H9 (cell line): ENCODE data around the gene VCAN. TPM values are rescaled to one million over a fixed set of nuclear protein-coding genes. Genes with fewer than 3 reads are reported as not detected.

ENCODE experiments used
- DNase-seq: peaks from one replicate; pipeline ENCODE4 v3.0.0-alpha.2; 2017
- H2AFZ ChIP-seq: one replicate; pipeline ENCODE4 v1.6.1; 2013; ENCODE audit warnings: mild to moderate bottlenecking, low read length, control low read depth, moderate library complexity
- H2AK5ac ChIP-seq: 2 replicates; pipeline ENCODE4 v1.6.1; 2013; ENCODE audit warnings: low read length, control low read depth, mixed read lengths; ENCODE audit not compliant: insufficient read length
- H2BK120ac ChIP-seq: one replicate; pipeline ENCODE4 v1.6.1; 2013; ENCODE audit warnings: low read depth, mild to moderate bottlenecking, low read length, control low read depth, inconsistent platforms; ENCODE audit not compliant: poor library complexity, severe bottlenecking
- H2BK12ac ChIP-seq: 2 replicates; pipeline ENCODE4 v1.6.1; 2013; ENCODE audit warnings: low read length, control low read depth, mixed read lengths, low read depth; ENCODE audit not compliant: insufficient read length
- H2BK15ac ChIP-seq: 2 replicates; pipeline ENCODE4 v1.6.1; 2013; ENCODE audit warnings: low read depth, low read length, control low read depth
- H2BK20ac ChIP-seq: one replicate; pipeline ENCODE4 v1.6.1; 2013; ENCODE audit warnings: low read depth, mild to moderate bottlenecking, low read length, control low read depth, inconsistent platforms; ENCODE audit not compliant: poor library complexity, severe bottlenecking
- H2BK5ac ChIP-seq: 2 replicates; pipeline ENCODE4 v1.6.1; 2013; ENCODE audit warnings: low read length, control low read depth, mixed read lengths; ENCODE audit not compliant: insufficient read length
- H3K14ac ChIP-seq: 2 replicates; pipeline ENCODE4 v1.6.1; 2013; ENCODE audit warnings: low read length, control low read depth; ENCODE audit not compliant: insufficient read depth
- H3K18ac ChIP-seq: 2 replicates; pipeline ENCODE4 v1.6.1; 2013; ENCODE audit warnings: low read depth, mild to moderate bottlenecking, mixed read lengths, low read length, control low read depth; ENCODE audit not compliant: insufficient read length
- H3K23ac ChIP-seq: 2 replicates; pipeline ENCODE4 v1.6.1; 2013; ENCODE audit warnings: low read length, control low read depth, mixed read lengths, low read depth; ENCODE audit not compliant: insufficient read length
- H3K23me2 ChIP-seq: 2 replicates; pipeline ENCODE4 v1.6.1; 2013; ENCODE audit warnings: low read depth, mild to moderate bottlenecking, mixed read lengths, low read length, control low read depth; ENCODE audit not compliant: insufficient read length, poor library complexity, severe bottlenecking
- H3K27ac ChIP-seq: 2 replicates; pipeline ENCODE4 v1.5.1; 2013; ENCODE audit warnings: low read length, control low read depth, mixed read lengths, low read depth; ENCODE audit not compliant: insufficient read length
- H3K27me3 ChIP-seq: 2 replicates; pipeline ENCODE4 v1.6.1; 2013; ENCODE audit warnings: low read length, control low read depth, inconsistent platforms; ENCODE audit not compliant: insufficient read depth
- H3K4ac ChIP-seq: 2 replicates; pipeline ENCODE4 v1.6.1; 2013; ENCODE audit warnings: low read depth, mild to moderate bottlenecking, control low read depth, inconsistent platforms, low read length, moderate library complexity
- H3K4me1 ChIP-seq: 2 replicates; pipeline ENCODE4 v1.6.1; 2013; ENCODE audit warnings: low read length, control low read depth, inconsistent platforms; ENCODE audit not compliant: insufficient read depth
- H3K4me2 ChIP-seq: 2 replicates; pipeline ENCODE4 v1.6.1; 2013; ENCODE audit warnings: low read length, control low read depth, mixed read lengths; ENCODE audit not compliant: insufficient read length, insufficient read depth
- H3K56ac ChIP-seq: 2 replicates; pipeline ENCODE4 v1.6.1; 2013; ENCODE audit warnings: low read depth, mild to moderate bottlenecking, mixed read lengths, low read length, control low read depth; ENCODE audit not compliant: insufficient read length
- H3K79me1 ChIP-seq: 2 replicates; pipeline ENCODE4 v1.6.1; 2013; ENCODE audit warnings: low read depth, mild to moderate bottlenecking, moderate library complexity, low read length, control low read depth, inconsistent platforms; ENCODE audit not compliant: insufficient read depth, poor library complexity, severe bottlenecking
- H3K79me2 ChIP-seq: 2 replicates; pipeline ENCODE4 v1.6.1; 2013; ENCODE audit warnings: low read length, control low read depth, inconsistent platforms; ENCODE audit not compliant: insufficient read depth
- H3K9ac ChIP-seq: 2 replicates; pipeline ENCODE4 v1.6.1; 2013; ENCODE audit warnings: low read length, control low read depth, mixed read lengths; ENCODE audit not compliant: insufficient read length; ENCODE audit errors: extremely low read depth
- H3K9me3 ChIP-seq: one replicate; pipeline ENCODE4 v1.6.1; 2013; ENCODE audit warnings: low read depth, low read length, inconsistent platforms; ENCODE audit not compliant: control insufficient read depth
- H3T11ph ChIP-seq: one replicate; pipeline ENCODE4 v1.6.1; 2013; ENCODE audit warnings: mild to moderate bottlenecking, low read length, control low read depth, inconsistent platforms
- H4K20me1 ChIP-seq: one replicate; pipeline ENCODE4 v1.6.1; 2013; ENCODE audit not compliant: control insufficient read depth, insufficient read length, insufficient read depth
- H4K5ac ChIP-seq: 2 replicates; pipeline ENCODE4 v1.6.1; 2013; ENCODE audit warnings: low read depth, mild to moderate bottlenecking, mixed read lengths, low read length, control low read depth; ENCODE audit not compliant: insufficient read length
- H4K8ac ChIP-seq: replicated peaks from 2 replicates; pipeline ENCODE4 v1.6.1; 2013; ENCODE audit warnings: low read length, control low read depth, mixed read lengths, low read depth; ENCODE audit not compliant: insufficient read length
- H4K91ac ChIP-seq: 2 replicates; pipeline ENCODE4 v1.6.1; 2013; ENCODE audit warnings: low read depth, mild to moderate bottlenecking, moderate library complexity, mixed read lengths, low read length, control low read depth; ENCODE audit not compliant: insufficient read length
- H3K27ac Mint-ChIP-seq, 3 experiments: 2 replicates in 2 of 3; 3 replicates in 1 of 3; pipeline ENCODE4 v1.8.0; 2020 to 2021; ENCODE audit warnings: mixed read lengths in 3 of 3, mild to moderate bottlenecking in 1 of 3, moderate library complexity in 1 of 3
- H3K27me3 Mint-ChIP-seq: 2 replicates; pipeline ENCODE4 v1.8.0; 2021; ENCODE audit warnings: low read depth, mild to moderate bottlenecking, moderate library complexity, mixed read lengths
- H3K36me3 Mint-ChIP-seq, 3 experiments: 2 replicates in 2 of 3; 3 replicates in 1 of 3; pipeline ENCODE4 v1.8.0; 2020 to 2021; ENCODE audit warnings: low read depth in 3 of 3, mixed read lengths in 3 of 3; ENCODE audit not compliant: insufficient read depth in 1 of 3
- H3K4me1 Mint-ChIP-seq, 2 experiments: 2 replicates each; pipeline ENCODE4 v1.8.0; 2020; ENCODE audit warnings: mixed read lengths in 2 of 2
- H3K4me3 Mint-ChIP-seq, 2 experiments: 2 replicates in 1 of 2; 3 replicates in 1 of 2; pipeline ENCODE4 v1.8.0; 2020 to 2021; ENCODE audit warnings: mild to moderate bottlenecking in 2 of 2, mixed read lengths in 2 of 2, moderate library complexity in 1 of 2
- H3K9me3 Mint-ChIP-seq, 2 experiments: 2 replicates in 1 of 2; 3 replicates in 1 of 2; pipeline ENCODE4 v1.8.0; 2020; ENCODE audit warnings: mild to moderate bottlenecking in 2 of 2, mixed read lengths in 2 of 2, moderate library complexity in 1 of 2
- CTCF ChIP-seq: fragments of 200-600 bp; sonication (generic); conservative IDR thresholded peaks from 3 replicates; pipeline ENCODE4 v1.8.0; 2021; ENCODE audit warnings: antibody characterized with exemption, mild to moderate bottlenecking
- WGBS: extraction: QIAGEN DNeasy Blood & Tissue Kit; methylation state at CpG from one replicate; pipeline ENCODE4 v1.1.7; 2013; ENCODE audit warnings: missing lambda C conversion rate, low lambda C conversion rate, mixed read lengths; ENCODE audit not compliant: insufficient read length; ENCODE audit errors: extremely low coverage; 5-methylcytosine and 5-hydroxymethylcytosine counted together
- total RNA-seq: library from RNA; stranded (reverse); gene quantifications from 2 replicates; pipeline ENCODE4 v1.2.1, GENCODE V29; 2021

The VCAN gene
- total RNA-seq, 1 experiment from 2014 or later: 278 TPM

- Histone ChIP-seq H4K20me1 (no peaks in the 10 kb centered on the region), H4K91ac (no peak overlapping the region), H2BK20ac (no peak overlapping the region), H2BK12ac (no peak overlapping the region), H4K8ac (no peak overlapping the region), H2AK5ac (no peak overlapping the region), H3K4ac (no peak overlapping the region), H3K23me2 (no peaks in the 10 kb centered on the region), H3K23ac (no peak overlapping the region), H3T11ph (no peak overlapping the region), H2BK15ac (no peak overlapping the region), H4K5ac (no peak overlapping the region), H3K9me3 (no peaks in the 10 kb centered on the region), H3K9ac (no peak overlapping the region), H3K56ac (no peak overlapping the region), H3K4me2 (no peak overlapping the region), H3K4me1 (no peaks in the 10 kb centered on the region), H2AFZ (no peak overlapping the region), H2BK120ac (no peak overlapping the region), H2BK5ac (no peak overlapping the region), H3K27me3 (no peaks in the 10 kb centered on the region), H3K27ac (no peak overlapping the region), H3K18ac (no peak overlapping the region), H3K14ac (no peak overlapping the region), H3K79me2 (no peaks in the 10 kb centered on the region), H3K79me1 (no peaks in the 10 kb centered on the region)
- no peak overlapping the region for H3K4me3 Mint-ChIP-seq
- no peak overlapping the region for H3K27ac Mint-ChIP-seq
- no peak for TF ChIP-seq CTCF
- peaks cover 4 to 19% of the 10 kb centered on the region in 2 experiments; a peak in 3 of 4 replicates for H3K4me1 Mint-ChIP-seq
- no peaks in the 10 kb centered on the region for H3K27me3 Mint-ChIP-seq
- H3K36me3 Mint-ChIP-seq: peaks cover 0 to 38% (median 9%) of the 10 kb centered on the region in 3 experiments; a peak in 4 of 7 replicates
- H3K9me3 Mint-ChIP-seq: no peaks in the 10 kb centered on the region
- no CpG with 5 or more reads among the region's 2 CpGs for WGBS
- no peak for DNase-seq
Observed at GRCh38 chr5:83528439-83528769, 56.9 kb downstream of the VCAN start.
